SH-SY5Y (cell line): ENCODE data around the gene ARHGAP26.

ENCODE experiments used
- GATA2 ChIP-seq: IDR thresholded peaks from 2 replicates; pipeline ENCODE4 v1.6.1; 2011; ENCODE audit warnings: mild to moderate bottlenecking, low read depth, low read length
- GATA3 ChIP-seq: IDR thresholded peaks from 2 replicates; pipeline ENCODE4 v1.6.1; 2011; ENCODE audit warnings: low read depth, mild to moderate bottlenecking, low read length, moderate library complexity

GRCh38 chr5:142883025-142883424 lies 112.8 kb downstream of the ARHGAP26 start:
- TF ChIP-seq GATA2: no peak
- TF ChIP-seq GATA3: no peak
